ENCODE measurements around the gene TBC1D14. TPM values are rescaled to one million over a fixed set of nuclear protein-coding genes. Genes with fewer than 3 reads are reported as not detected.
"Not testable (repeated sequence)": the region's sequence is repeated elsewhere in the genome, so short reads cannot be mapped to it uniquely, and the experiment has no call there.

The TBC1D14 gene
- total RNA-seq, 2 experiments from 2014 or later: 38.4 to 39.3 TPM

DNA sequence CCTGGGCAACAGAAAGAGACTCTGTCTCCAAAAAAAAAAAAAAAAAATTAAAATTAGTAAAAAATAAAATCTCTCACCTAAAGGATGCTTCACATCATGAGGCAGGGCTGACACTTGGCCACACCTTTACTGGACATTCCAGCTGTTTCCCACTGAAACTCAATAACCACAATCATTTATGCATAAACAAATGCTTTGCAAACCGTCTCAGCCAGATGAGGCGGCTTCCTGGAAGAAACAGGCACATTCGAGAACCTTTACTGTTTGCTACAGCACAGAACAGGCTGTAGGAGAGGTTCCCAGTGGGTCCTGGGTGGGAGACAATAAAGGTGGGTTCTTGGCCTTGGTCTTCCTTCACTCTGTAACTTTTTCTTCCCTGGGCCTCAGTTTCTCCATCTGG is 10.9 kb upstream of the TBC1D14 start:
- peak overlapping the region; percentile 86 for H3K27ac Mint-ChIP-seq
- no peaks in the 10 kb centered on the region for H3K9me3 Mint-ChIP-seq
- peaks cover 25% of the 10 kb centered on the region for H3K4me1 Mint-ChIP-seq
- H3K27me3 Mint-ChIP-seq: no peaks in the 10 kb centered on the region
- no peaks in the 10 kb centered on the region for H3K36me3 Mint-ChIP-seq
- DNase-seq: no peak
- peak overlapping the region; percentile 24 for H3K4me3 Mint-ChIP-seq

- Mint-ChIP-seq H3K27me3 (no peaks in the 10 kb centered on the region), H3K36me3 (no peaks in the 10 kb centered on the region), H3K4me1 (peaks cover 20% of the 10 kb centered on the region), H3K27ac (peak overlapping the region; percentile 86), H3K9me3 (no peaks in the 10 kb centered on the region), H3K4me3 (no peak overlapping the region)
- DNase-seq: no peak
These were observed 9.3 kb upstream of the TBC1D14 start for GRCh38 chr4:6900181-6900812.

- peak overlapping the region; percentile 29 for H3K27ac Mint-ChIP-seq
- no peak for DNase-seq
- no peaks in the 10 kb centered on the region for H3K9me3 Mint-ChIP-seq
- H3K27me3 Mint-ChIP-seq: no peaks in the 10 kb centered on the region
- no peaks in the 10 kb centered on the region for H3K36me3 Mint-ChIP-seq
- H3K4me3 Mint-ChIP-seq: no peak overlapping the region
- peaks cover 20% of the 10 kb centered on the region for H3K4me1 Mint-ChIP-seq
These were observed 8.7 kb upstream of the TBC1D14 start for GRCh38 chr4:6900956-6901355.

GRCh38 chr4:6901669-6902317 is 7.8 kb upstream of the TBC1D14 start:
- no peak overlapping the region for H3K27ac Mint-ChIP-seq
- H3K9me3 Mint-ChIP-seq: no peaks in the 10 kb centered on the region
- H3K4me1 Mint-ChIP-seq: peaks cover 20% of the 10 kb centered on the region

GRCh38 chr4:6902318-6903042 is 7.1 kb upstream of the TBC1D14 start:
- Mint-ChIP-seq H3K4me1 (peaks cover 21% of the 10 kb centered on the region), H3K36me3 (no peaks in the 10 kb centered on the region), H3K9me3 (no peaks in the 10 kb centered on the region), H3K27me3 (peaks cover 9% of the 10 kb centered on the region), H3K4me3 (no peak overlapping the region), H3K27ac (no peak overlapping the region)
- DNase-seq: no peak

More at GRCh38 chr4:6901669-6902317, 7.8 kb upstream of the TBC1D14 start:
- Mint-ChIP-seq H3K27me3 (peaks cover 3% of the 10 kb centered on the region), H3K4me3 (no peak overlapping the region), H3K36me3 (no peaks in the 10 kb centered on the region)
- no peak for DNase-seq

GRCh38 chr4:6905516-6906445 is 3.8 kb upstream of the TBC1D14 start:
- H3K27ac Mint-ChIP-seq: no peak overlapping the region
- peaks cover 11% of the 10 kb centered on the region for H3K27me3 Mint-ChIP-seq
- H3K36me3 Mint-ChIP-seq: no peaks in the 10 kb centered on the region
- H3K9me3 Mint-ChIP-seq: no peaks in the 10 kb centered on the region
- DNase-seq: no peak
- H3K4me1 Mint-ChIP-seq: peaks cover 17% of the 10 kb centered on the region
- no peak overlapping the region for H3K4me3 Mint-ChIP-seq

- not testable (repeated sequence) for H3K9me3 Mint-ChIP-seq, H3K4me3 Mint-ChIP-seq, H3K36me3 Mint-ChIP-seq, H3K27ac Mint-ChIP-seq, DNase-seq
- Mint-ChIP-seq H3K27me3 (peaks cover 11% of the 10 kb centered on the region), H3K4me1 (peaks cover 24% of the 10 kb centered on the region)
These were observed 3.1 kb upstream of the TBC1D14 start for GRCh38 chr4:6906486-6906885.

DNA sequence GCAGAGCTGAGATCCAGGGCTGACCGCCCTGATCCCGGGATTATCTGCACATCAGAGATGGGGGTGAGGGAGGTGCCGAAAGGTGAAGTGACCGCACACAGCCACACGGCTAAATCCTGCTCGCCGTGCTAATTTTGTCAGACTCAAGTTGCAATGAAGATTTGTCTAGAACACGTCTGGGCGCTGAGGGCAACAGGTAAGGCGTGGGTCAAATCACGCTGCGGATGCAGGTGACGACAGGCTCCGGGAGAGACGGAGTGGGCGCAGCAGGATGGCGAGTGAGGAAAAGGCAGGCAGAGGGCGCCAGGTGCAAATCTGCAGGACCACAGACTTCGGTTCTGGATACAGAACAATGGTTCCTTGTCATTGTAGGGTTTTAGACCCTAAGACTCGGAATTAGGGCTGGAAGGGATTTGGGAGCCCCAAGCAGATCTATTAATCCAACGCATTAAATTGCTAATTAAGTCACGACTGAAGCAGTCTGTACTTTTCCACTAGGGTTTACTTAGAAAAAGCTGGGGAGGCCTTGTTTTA is 1.9 kb upstream of the TBC1D14 start:
- H3K4me1 Mint-ChIP-seq: peaks cover 35% of the 10 kb centered on the region
- peaks cover 3% of the 10 kb centered on the region for H3K36me3 Mint-ChIP-seq
- no peak overlapping the region for H3K4me3 Mint-ChIP-seq
- peaks cover 11% of the 10 kb centered on the region for H3K27me3 Mint-ChIP-seq
- no peak overlapping the region for H3K27ac Mint-ChIP-seq
- DNase-seq: no peak
- H3K9me3 Mint-ChIP-seq: no peaks in the 10 kb centered on the region

GRCh38 chr4:6908432-6909112 is 1.1 kb upstream of the TBC1D14 start:
- H3K4me1 Mint-ChIP-seq: peaks cover 42% of the 10 kb centered on the region

DNA sequence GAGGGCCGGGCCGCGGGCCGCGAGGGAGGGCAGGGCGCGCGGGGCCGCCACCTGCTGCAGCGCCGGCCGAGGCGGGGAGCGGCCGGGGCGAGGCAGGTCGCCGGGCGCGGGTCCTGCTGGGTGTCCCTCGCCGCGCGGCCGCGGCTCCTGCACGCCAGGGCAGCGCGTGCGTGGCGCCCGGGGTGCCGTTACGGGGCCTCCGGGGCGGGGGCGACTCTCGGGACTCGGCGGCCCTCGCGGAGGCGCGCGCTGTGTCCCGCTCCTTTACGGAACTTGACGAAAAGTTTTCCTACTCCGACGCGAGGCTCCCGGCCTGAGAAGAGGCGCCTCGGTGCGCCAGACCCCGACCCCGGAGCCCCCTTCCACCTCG is 329 bp downstream of the TBC1D14 start:
- peak overlapping the region; percentile 89 for H3K27ac Mint-ChIP-seq
- peak overlapping the region; percentile 93 for H3K4me3 Mint-ChIP-seq
- DNase-seq: peak; percentile 63
- H3K36me3 Mint-ChIP-seq: peaks cover 3% of the 10 kb centered on the region
- peaks cover 11% of the 10 kb centered on the region for H3K27me3 Mint-ChIP-seq
- H3K9me3 Mint-ChIP-seq: no peaks in the 10 kb centered on the region
- H3K4me1 Mint-ChIP-seq: peaks cover 45% of the 10 kb centered on the region

More at GRCh38 chr4:6908432-6909112, 1.1 kb upstream of the TBC1D14 start:
- H3K27me3 Mint-ChIP-seq: peaks cover 11% of the 10 kb centered on the region
- no peak for DNase-seq
- H3K9me3 Mint-ChIP-seq: no peaks in the 10 kb centered on the region
- H3K4me3 Mint-ChIP-seq: peak overlapping the region; percentile 87
- peaks cover 3% of the 10 kb centered on the region for H3K36me3 Mint-ChIP-seq
- peak overlapping the region; percentile 84 for H3K27ac Mint-ChIP-seq

- no peak for DNase-seq
- peaks cover 11% of the 10 kb centered on the region for H3K27me3 Mint-ChIP-seq
- peaks cover 47% of the 10 kb centered on the region for H3K4me1 Mint-ChIP-seq
- H3K4me3 Mint-ChIP-seq: peak overlapping the region; percentile 93
- peak overlapping the region; percentile 89 for H3K27ac Mint-ChIP-seq
- no peaks in the 10 kb centered on the region for H3K9me3 Mint-ChIP-seq
- H3K36me3 Mint-ChIP-seq: peaks cover 3% of the 10 kb centered on the region
These were observed 824 bp downstream of the TBC1D14 start for GRCh38 chr4:6910340-6910959.

DNA sequence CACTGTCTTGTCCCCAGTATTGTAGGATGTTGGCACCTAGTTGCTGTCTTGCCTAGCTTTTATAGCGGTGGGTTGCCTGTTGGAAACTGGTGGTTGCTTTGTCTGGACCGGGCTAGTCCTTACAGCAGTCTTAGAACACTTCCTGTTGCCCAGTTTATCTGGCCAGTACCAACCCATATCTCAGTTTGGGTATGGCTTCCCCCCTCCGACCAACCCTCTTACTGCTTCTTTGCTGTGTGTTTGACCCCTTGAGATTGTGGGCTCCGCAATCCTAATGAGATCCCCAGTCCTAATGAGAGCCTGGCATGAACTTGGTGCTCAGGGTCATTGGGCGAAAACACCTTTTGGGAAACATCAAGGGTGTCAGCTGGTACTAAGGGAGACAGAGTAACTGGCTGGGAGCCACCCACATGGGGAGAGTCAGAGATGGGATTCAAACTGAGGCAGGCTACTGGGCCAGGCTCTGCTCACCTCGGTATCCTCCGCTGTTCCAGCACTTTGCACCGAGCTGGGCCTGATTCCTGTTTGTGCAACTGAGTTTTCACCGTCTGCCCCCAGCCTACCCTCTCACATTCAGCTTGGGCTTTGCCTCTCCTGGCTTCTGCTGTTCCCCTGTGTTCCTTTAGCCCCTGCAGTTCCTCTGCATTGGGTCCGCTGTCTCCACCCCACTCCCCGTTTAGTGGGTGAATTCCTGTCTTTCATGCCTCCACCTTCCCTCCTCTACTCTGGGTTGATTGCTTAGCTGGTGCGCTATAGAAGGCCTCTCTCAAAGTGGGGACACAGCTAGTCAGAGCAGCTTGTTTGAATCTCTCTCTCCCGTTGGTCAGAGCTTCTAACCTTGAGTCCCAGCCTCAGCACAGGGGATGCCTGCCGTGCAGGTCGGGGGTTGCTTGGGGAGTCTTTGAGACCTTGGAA is 1.6 kb downstream of the TBC1D14 start:
- DNase-seq: no peak
- H3K4me1 Mint-ChIP-seq: peaks cover 54% of the 10 kb centered on the region
- no peak overlapping the region for H3K27ac Mint-ChIP-seq
- H3K36me3 Mint-ChIP-seq: peaks cover 3% of the 10 kb centered on the region
- H3K9me3 Mint-ChIP-seq: no peaks in the 10 kb centered on the region
- H3K4me3 Mint-ChIP-seq: peak overlapping the region; percentile 93
- H3K27me3 Mint-ChIP-seq: peaks cover 11% of the 10 kb centered on the region

DNA sequence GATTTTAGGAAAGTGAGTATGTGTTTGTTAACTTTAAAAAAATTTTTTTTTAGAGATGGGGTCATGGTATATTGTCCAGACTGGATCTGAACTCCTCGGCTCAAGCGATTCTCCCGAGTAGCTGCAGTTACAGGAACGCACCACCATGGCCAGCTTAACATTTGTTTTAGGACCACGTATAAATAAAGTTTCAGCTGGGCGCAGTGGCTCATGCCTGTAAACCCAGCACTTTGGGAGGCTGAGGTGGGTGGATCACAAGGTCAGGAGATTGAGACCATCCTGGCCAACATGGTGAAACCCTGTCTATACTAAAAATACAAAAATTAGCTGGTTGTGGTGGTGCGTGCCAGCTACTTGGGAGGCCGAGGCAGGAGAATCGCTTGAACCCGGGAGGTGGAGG is 2.3 kb downstream of the TBC1D14 start:
- peaks cover 61% of the 10 kb centered on the region for H3K4me1 Mint-ChIP-seq
- DNase-seq, H3K4me3 Mint-ChIP-seq, H3K9me3 Mint-ChIP-seq, H3K36me3 Mint-ChIP-seq, H3K27me3 Mint-ChIP-seq, H3K27ac Mint-ChIP-seq: not testable (repeated sequence)
